Sciatic nerve (tissue), 2 donors: ENCODE measurements around the gene PIAS3. TPM values are rescaled to one million over a fixed set of nuclear protein-coding genes. Genes with fewer than 3 reads are reported as not detected.
"Not testable (repeated sequence)": the region's sequence is repeated elsewhere in the genome, so short reads cannot be mapped to it uniquely, and the experiment has no call there.

Source experiments
- ATAC-seq: fragments of 200-7000 bp; cut with Tn5 transposase; one replicate; pipeline ENCODE4 v1.9.1; 2020; ENCODE audit warnings: mild to moderate bottlenecking, moderate library complexity
- DNase-seq: peaks from one replicate; pipeline ENCODE4 v3.0.0-alpha.2; 2020; ENCODE audit warnings: low spot score
- intact Hi-C: fragments of 100-400 bp; cut with DNase I; formaldehyde crosslinking; loops from one replicate; pipeline ENCODE4 v1.14.2; 2022
- microRNA-seq: library from miRNA; unstranded; fragments of <30 nt; microRNA quantifications from one replicate; pipeline ENCODE4 v1.2.0, GENCODE V29; 2020
- total RNA-seq: library from RNA; stranded (reverse); fragmentation: NEBNext Ultra II Directional; extraction: Animal tissue kit (Norgen Biotek cat#: 25700); gene quantifications from one replicate; pipeline ENCODE4 v1.2.1, GENCODE V29; 2021
- donor health status: DM: no; HTN: no; CAD: no.
- donor health status: DM: no; HTN: no; CAD: no.

Gene PIAS3
- total RNA-seq, 1 donor from 2014 or later, result 44.5 TPM

GRCh38 chr1:145828367-145829026 is 30.4 kb downstream of the PIAS3 start:
- no peak for ATAC-seq
- no peak for DNase-seq
- intact Hi-C loops, result loop anchor here (10.0 kb wide), 1 partner anchor 54 kb away; no protein-coding TSS in a partner anchor

- DNase-seq (no peak), ATAC-seq (no peak)
- intact Hi-C loops, result loop anchor here (10.0 kb wide), 1 partner anchor 53 kb away; no protein-coding TSS in a partner anchor
Observed at GRCh38 chr1:145827966-145828365, 30.9 kb downstream of the PIAS3 start.

GRCh38 chr1:145826030-145826429 is 32.9 kb downstream of the PIAS3 start:
- DNase-seq (no peak), ATAC-seq (no peak)
- intact Hi-C loops, result loop anchor here (10.0 kb wide), 1 partner anchor 51 kb away; no protein-coding TSS in a partner anchor

GRCh38 chr1:145824499-145824842 is 34.4 kb downstream of the PIAS3 start:
- intact Hi-C loops, result loop anchor here (10.0 kb wide), 1 partner anchor 50 kb away; no protein-coding TSS in a partner anchor
- no peak for DNase-seq
- no peak for ATAC-seq

- intact Hi-C loops, result loop anchor here (10.0 kb wide), 1 partner anchor 49 kb away; no protein-coding TSS in a partner anchor
- ATAC-seq, result peak; percentile 97
- peak; percentile 94 for DNase-seq
Observed at GRCh38 chr1:145823565-145824498, 35.0 kb downstream of the PIAS3 start, which contains the start of the genes POLR3C and RNF115. Gene POLR3C (plus strand): TSS chr1:145824200. CDS start chr1:145825777, 1,577 bp downstream. Gene RNF115 (minus strand): TSS chr1:145824095. CDS start chr1:145823873, 222 bp downstream.

GRCh38 chr1:145822779-145823331 is 36.0 kb downstream of the PIAS3 start:
- DNase-seq, result not testable (repeated sequence)
- ATAC-seq, result peak; percentile 29
- intact Hi-C loops, result loop anchor here (10.0 kb wide), 1 partner anchor 48 kb away; no protein-coding TSS in a partner anchor

GRCh38 chr1:145818095-145818494 is 40.8 kb downstream of the PIAS3 start:
- ATAC-seq, DNase-seq, intact Hi-C loops: not testable (repeated sequence)

- ATAC-seq, DNase-seq, intact Hi-C loops: not testable (repeated sequence)
Observed at GRCh38 chr1:145812977-145813810, 45.7 kb downstream of the PIAS3 start.

- ATAC-seq, result no peak
- intact Hi-C loops, result no loop called here
- no peak for DNase-seq
Observed at GRCh38 chr1:145806844-145807243, 52.0 kb downstream of the PIAS3 start.

GRCh38 chr1:145806408-145806807 is 52.5 kb downstream of the PIAS3 start:
- intact Hi-C loops, result no loop called here
- DNase-seq (no peak), ATAC-seq (no peak)

- intact Hi-C loops, result no loop called here
- ATAC-seq, result no peak
- DNase-seq, result no peak
Observed at GRCh38 chr1:145805057-145805456, 53.8 kb downstream of the PIAS3 start.

- DNase-seq (no peak), ATAC-seq (no peak)
- intact Hi-C loops, result no loop called here
Observed at GRCh38 chr1:145804235-145805045, 54.4 kb downstream of the PIAS3 start.

- ATAC-seq (no peak), DNase-seq (no peak)
- intact Hi-C loops, result no loop called here
Observed at GRCh38 chr1:145799806-145800205, 59.1 kb downstream of the PIAS3 start.

Small RNA genes within 50 kb of the gene (microRNA-seq; reads per million reads assigned to microRNA genes)
- not detected for gene MIR6736

Other genes starting within 250 kb of the PIAS3 start
- 0.58 TPM for gene PDZK1, start 151.7 kb downstream of the PIAS3 start, total RNA-seq
- 0.45 TPM for gene CD160, start 139.6 kb downstream of the PIAS3 start, total RNA-seq
- 19.9 TPM for gene RNF115, start 35.0 kb downstream of the PIAS3 start, total RNA-seq
- gene POLR3C, start 34.9 kb downstream of the PIAS3 start, total RNA-seq, result 26.2 TPM
- 3.9 TPM for gene NUDT17, start 13.5 kb downstream of the PIAS3 start, total RNA-seq
- 3.8 TPM for gene ANKRD35, start 26.8 kb upstream of the PIAS3 start, total RNA-seq
- gene ITGA10, start 51.0 kb upstream of the PIAS3 start, total RNA-seq, result 9.6 TPM
- 20.7 TPM for gene PEX11B, start 59.6 kb upstream of the PIAS3 start, total RNA-seq
- gene RBM8A, start 68.4 kb upstream of the PIAS3 start, total RNA-seq, result 93.8 TPM
- gene LIX1L, start 98.9 kb upstream of the PIAS3 start, total RNA-seq, result 57.6 TPM
- 1.2 TPM for gene ANKRD34A, start 105.5 kb upstream of the PIAS3 start, total RNA-seq
- 22.3 TPM for gene POLR3GL, start 105.6 kb upstream of the PIAS3 start, total RNA-seq
- 609 TPM for gene TXNIP, start 137.5 kb upstream of the PIAS3 start, total RNA-seq
- not detected for gene HJV, start 162.7 kb upstream of the PIAS3 start, total RNA-seq